Stimulated activated CD4-positive, alpha-beta T cell treated with anti-CD3 and anti-CD28 coated beads, Interleukin-2, amount 100 ng/mL, for 24 hours (primary cell): ENCODE data around the gene FIBCD1.
A peak's percentile ranks its signal among the peaks of the same experiment; 100 is the strongest.

ENCODE experiments used
- DNase-seq, 2 donors: peaks; one replicate each; pipeline ENCODE4 v3.0.0-alpha.2; 2020

Gene FIBCD1

GRCh38 chr9:130872912-130873503 is 66.0 kb downstream of the FIBCD1 start:
- no peak for DNase-seq

- no peak for DNase-seq
Observed at GRCh38 chr9:130872508-130872907, 66.5 kb downstream of the FIBCD1 start.

DNA sequence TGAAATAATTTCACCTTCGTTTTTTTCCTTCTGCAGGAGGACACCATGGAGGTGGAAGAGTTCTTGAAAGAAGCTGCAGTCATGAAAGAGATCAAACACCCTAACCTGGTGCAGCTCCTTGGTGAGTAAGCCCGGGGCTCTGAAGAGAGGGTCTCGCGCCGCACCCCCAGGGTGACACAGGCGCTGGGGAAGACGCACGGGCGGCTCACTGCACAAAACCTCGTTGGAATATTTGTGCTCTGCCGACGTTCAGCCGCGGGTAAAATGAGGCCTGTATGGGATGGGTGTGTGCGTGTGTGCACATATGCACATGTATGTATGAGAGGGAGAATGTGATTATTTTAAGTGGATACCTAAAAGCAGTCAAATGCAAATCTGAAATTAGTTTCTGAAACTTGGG is 67.0 kb downstream of the FIBCD1 start:
- DNase-seq, result no peak

GRCh38 chr9:130871395-130872062 is 67.5 kb downstream of the FIBCD1 start:
- no peak for DNase-seq

DNA sequence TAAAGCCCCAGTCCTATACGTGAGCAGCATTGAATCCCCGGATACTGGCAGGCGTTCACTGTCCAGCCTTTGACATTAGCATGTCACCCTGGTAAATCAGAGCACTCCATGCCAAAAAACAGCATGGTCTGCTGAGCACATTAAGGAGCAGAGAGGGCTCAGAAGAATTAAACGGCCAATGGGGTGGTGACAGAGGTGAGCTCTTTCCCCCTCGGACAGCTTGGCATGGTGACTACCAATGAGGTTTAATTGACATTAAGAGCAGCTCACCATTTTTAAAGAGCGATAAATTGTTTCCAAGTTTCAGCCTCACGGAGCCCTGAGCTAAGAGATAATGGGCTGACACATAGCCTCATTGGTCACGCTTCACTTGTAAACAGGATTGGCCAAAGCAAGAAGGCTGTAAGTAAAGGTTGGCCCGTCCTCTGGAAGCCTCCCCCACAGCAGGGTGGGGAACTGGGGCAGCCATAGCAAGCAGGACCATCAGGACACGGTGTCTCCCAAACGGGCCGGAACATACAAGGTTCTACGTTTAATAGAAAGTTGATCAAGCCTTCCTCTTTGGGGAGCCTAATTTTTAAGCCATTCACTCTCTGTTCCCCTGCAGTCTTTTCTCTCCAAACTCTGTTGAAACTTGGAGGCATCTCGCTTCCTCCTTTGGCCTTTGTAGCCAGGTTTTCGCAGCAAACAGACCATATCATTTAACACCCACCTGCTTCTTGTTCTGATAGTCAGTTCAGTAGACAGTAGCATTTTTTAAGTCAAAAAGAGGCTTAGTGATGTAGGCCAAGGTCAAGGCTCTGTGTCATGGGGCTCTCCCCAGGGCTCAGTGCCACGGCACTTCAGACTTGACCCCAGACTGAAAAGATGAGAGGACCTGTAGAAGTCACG is 68.3 kb downstream of the FIBCD1 start:
- no peak for DNase-seq

GRCh38 chr9:130869250-130869649 is 69.8 kb downstream of the FIBCD1 start:
- DNase-seq, result no peak

GRCh38 chr9:130868230-130868629 is 70.8 kb downstream of the FIBCD1 start:
- no peak for DNase-seq

DNA sequence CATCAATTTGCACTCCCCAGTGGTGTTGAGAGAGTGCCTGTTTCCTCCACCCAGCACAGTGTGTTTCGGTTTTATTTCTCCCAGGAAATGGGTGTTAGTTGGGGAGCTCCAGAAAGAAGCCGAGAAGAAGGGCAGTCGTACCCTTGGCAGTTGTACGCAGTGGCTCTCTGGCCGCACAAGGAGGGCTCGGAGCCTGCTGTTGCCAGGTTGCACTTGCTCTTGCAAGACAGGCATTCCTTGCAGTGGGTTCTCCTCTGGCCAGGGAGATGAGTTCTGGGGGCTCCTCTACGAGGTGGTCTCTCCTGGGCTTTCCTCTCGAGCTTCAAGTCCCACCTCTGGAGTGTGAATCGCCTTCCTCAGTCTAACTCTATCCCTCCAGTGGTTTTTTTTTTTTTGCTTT is 71.5 kb downstream of the FIBCD1 start:
- no peak for DNase-seq

DNA sequence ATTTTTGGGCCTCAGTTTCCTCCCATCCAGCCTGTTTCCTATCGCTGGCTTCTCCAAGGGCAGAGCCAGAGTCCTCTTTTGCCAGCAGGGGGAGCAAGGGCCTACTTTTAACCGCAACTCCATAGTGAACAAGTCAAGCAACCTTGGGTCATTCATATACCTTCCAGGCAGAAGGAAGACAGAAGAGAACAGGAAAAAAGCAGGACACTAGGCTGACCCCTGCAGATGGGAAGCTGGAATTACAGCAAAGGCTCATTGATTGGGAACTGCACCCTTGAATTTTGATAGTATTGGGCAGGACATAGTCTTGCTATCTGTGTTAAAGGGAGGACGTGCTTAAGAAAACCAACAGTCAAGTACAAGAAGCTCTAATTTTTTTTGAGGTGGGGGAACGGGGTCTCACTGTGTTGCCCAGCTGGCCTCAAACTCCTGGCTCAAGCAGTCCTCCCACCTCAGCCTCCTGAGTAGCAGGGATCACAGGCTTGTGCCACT is 72.5 kb downstream of the FIBCD1 start:
- DNase-seq, result peak; percentile 58 to 64

DNA sequence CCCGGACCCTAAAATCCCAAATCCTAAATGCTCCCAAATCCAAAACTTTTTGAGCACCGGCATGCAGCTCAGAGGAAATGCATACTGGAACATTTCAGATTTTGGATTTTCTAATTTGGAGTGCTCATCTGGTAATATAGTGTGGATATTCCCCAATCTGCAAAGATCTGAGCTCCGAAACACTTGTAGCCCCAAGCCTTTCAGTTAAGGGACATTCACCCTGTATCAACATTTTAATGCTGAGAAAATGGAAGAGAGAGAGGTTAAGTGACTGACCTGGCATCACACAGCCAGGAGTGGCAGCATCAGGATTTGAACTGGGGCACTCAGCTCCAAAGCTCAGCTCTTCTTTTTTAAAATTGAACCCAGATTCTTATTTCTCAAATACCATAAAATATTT is 73.1 kb downstream of the FIBCD1 start:
- no peak for DNase-seq

DNA sequence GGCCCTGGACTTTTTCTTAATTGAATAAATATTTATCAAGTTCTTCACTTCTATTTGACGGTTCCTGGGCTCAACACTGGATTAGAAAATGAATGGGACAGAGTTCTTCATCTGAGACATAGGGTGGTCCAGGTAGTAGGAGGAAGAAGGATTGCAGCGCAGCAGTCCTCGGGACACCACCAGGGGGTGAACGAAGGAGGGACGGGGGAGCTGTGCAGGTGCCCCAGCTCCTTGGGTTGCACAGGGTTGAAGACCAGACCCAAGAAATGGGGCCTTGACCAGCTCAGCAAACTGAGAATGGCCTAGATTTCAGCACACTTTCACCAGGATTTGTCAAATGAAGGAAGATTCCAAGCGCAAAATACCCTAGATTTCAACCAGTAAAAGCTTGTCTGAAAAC is 74.5 kb downstream of the FIBCD1 start:
- no peak for DNase-seq

- DNase-seq, result no peak
Observed at GRCh38 chr9:130862747-130863146, 76.3 kb downstream of the FIBCD1 start.

- DNase-seq, result no peak
Observed at GRCh38 chr9:130862217-130862616, 76.8 kb downstream of the FIBCD1 start.

DNA sequence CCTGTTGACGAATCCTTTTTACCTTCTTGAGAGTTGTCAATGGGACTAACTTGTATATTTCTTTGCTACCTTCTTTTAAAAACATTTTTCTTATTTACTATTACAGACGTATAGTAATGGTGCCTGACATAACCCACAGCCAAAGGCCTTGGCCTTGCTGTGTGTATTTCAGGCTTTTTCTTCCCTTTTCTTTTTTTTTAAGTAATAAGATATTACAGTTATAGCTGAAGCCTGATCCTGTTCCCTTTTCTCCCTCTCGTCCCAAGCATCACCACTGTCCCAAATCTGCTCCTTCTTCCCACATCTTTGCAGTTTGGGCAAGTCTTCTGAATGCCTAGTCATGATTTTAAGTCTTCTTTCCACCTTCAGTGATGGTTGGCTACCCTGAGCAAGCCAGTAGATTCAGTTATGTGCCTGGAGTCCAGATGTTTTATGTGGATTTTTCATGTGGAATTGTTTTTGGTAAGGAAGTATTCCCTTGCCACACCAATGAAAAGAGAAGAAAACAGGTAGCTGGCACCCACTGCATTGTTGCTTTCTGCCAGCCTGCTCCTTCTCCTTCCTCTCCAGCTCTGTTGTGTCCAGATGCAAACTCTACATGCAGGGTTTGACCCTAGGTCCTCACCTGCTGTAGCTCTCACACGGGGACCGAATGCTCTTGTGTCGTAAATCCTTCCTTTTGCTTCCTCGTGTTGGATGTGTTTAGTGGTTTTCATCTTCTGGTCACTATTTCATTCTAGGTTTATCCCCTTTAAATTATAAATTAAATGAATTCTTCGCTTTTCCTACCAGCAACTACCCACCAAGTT is 77.5 kb downstream of the FIBCD1 start:
- DNase-seq, result no peak

- no peak for DNase-seq
Observed at GRCh38 chr9:130860458-130861316, 78.4 kb downstream of the FIBCD1 start.

DNA sequence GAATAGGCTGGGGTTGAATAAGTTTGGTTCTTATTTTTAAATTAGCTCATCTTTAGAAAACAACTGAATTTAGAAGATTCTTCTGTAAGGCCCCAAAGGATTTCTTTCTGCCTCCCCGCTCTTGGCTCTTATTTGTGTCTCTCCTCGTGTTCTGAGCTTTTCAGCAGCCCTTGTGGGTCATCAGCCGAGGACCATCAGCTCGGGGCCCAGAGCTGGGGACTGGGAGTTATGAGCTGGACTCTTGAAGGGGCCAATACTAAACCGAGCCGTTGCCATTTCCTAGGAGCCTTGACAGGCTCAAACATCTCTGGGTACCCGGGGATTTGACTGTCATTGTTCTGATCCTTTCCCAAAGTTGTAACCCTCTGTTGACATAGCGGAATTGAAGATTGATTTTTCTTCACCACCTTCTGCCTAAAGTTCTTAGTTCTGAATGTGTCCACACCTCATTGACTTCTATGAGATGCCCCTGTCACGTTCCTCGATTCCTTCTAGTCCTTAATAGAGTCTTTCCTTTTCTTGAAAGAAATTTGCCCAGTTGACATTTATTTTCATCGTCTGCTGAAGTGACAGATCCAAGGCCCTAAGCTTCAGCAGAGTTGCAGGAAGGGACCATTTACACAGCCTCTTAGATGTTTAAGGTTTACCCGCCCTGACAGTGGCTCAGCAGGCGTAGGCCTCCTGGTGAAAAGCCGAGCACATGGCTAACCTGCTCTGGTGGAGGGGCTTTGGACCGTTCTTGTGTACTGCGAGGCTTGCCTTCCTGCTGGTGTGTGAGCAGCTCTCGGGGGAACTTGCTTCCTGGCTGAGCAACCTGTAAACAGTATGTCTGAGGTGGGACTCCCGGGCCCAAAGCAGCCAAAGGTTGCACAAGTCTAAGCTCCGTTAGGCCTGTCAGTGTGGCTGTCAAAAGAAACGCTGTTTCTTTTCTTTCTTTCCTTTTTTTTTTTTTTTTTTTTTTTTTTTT is 80.0 kb downstream of the FIBCD1 start:
- no peak for DNase-seq

- no peak for DNase-seq
Observed at GRCh38 chr9:130857864-130858738, 80.9 kb downstream of the FIBCD1 start.

GRCh38 chr9:130856474-130856873 is 82.6 kb downstream of the FIBCD1 start:
- DNase-seq, result no peak

GRCh38 chr9:130854835-130855234 is 84.2 kb downstream of the FIBCD1 start:
- no peak for DNase-seq

GRCh38 chr9:130854092-130854491 is 85.0 kb downstream of the FIBCD1 start:
- no peak for DNase-seq
